GM21825 (cell line): Measurements from ENCODE around the gene MPDZ.

ENCODE experiments used
- ATAC-seq: cut with Tn5 transposase; IDR thresholded peaks from one replicate; pipeline ENCODE4 v1.9.1; 2021; ENCODE audit warnings: mild to moderate bottlenecking, moderate library complexity; ENCODE audit not compliant: unreplicated experiment

MPDZ gene

GRCh38 chr9:13142776-13143175, 136.7 kb downstream of the MPDZ start:
- no peak for ATAC-seq

- no peak for ATAC-seq
Observed at GRCh38 chr9:13141629-13142028, 137.9 kb downstream of the MPDZ start.

GRCh38 chr9:13140843-13141592, 138.5 kb downstream of the MPDZ start:
- no peak for ATAC-seq

- ATAC-seq: no peak
Observed at GRCh38 chr9:13139641-13140171, 139.8 kb downstream of the MPDZ start.

DNA sequence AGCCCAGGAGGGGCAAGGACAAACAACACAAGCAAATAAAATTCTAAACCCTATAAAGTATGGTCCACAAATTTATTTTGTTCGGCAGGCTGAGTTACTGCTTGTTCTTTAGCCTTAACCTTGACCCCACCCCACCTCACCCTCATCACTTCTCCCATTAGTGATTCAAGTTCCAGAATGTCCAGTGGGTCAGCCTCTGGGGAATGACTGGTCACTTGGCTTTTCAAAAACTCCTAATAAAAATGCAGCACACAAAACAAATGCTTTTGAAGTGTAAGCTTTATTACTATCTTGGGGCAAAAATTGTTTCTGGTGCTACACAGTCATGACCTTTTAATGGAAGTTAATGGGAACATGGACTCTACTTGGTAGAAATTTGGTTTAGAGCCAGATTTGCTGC, 142.1 kb downstream of the MPDZ start:
- no peak for ATAC-seq

DNA sequence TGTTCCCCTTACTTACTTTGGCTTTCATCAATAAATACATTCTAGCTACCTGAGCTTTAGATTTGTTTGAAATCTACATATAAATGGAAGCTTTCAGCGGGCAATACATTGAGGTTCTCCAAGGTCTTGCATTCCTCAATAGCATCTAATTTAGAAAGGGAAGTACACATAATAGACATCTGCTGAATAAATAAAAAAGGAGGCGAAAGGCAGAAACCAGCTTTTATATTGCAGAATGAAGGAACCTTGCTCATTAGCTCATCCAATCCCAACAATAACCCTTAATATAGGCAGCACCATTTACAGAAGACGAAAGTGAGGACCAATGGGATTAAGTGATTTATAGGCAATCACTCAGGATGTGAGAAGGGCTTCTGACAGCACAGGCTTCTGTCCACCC, 147.5 kb downstream of the MPDZ start:
- ATAC-seq: no peak

GRCh38 chr9:13131416-13131815, 148.1 kb downstream of the MPDZ start:
- ATAC-seq: no peak

DNA sequence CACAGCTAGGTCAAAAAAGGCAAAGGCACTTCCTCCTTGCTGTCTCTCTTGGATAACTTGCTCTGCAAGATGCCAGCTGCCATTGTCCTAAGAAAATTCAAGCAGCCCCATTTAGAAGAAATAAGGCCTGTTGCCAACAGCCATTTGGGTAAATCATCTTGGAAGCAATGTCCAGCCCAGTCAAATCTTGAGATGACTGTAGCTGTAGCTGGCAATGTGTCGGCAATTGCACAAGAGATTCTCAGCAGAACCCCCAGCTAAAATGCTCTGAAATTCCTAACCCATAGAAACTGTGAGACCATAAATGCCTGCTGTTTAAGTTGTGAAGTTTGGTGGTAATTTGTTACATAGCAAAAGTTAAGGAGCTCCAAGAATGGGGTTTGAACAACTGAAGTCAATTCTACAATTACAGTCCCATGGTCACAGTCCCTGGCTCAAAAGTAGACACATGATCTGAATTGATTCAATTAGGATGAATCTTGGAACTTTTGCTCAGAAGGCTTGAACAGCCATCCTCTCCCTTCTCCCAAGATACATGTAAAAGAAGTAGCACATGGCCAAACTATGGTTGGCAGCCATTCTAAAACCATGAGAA, 151.1 kb downstream of the MPDZ start:
- no peak for ATAC-seq

GRCh38 chr9:13127131-13127530, 152.4 kb downstream of the MPDZ start:
- ATAC-seq: no peak

DNA sequence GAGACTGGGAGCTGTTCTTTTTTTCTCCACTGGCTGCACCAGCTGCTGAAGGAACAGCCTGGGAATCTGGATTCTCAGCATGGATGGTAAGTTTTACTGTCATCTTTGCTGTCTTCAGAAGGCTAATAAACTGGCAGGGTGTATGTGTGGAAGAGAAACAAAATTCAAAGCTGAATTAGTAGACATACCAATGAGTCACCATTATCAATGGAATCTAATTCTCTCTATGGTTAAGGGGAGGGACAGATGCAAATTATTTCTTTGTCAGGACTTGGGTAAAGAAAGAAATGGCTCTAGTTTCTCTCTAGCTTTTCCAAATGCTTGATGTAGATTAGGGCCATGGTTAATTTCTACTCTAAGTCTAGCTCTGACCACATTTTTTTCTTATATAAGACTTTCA, 154.2 kb downstream of the MPDZ start:
- ATAC-seq: no peak

DNA sequence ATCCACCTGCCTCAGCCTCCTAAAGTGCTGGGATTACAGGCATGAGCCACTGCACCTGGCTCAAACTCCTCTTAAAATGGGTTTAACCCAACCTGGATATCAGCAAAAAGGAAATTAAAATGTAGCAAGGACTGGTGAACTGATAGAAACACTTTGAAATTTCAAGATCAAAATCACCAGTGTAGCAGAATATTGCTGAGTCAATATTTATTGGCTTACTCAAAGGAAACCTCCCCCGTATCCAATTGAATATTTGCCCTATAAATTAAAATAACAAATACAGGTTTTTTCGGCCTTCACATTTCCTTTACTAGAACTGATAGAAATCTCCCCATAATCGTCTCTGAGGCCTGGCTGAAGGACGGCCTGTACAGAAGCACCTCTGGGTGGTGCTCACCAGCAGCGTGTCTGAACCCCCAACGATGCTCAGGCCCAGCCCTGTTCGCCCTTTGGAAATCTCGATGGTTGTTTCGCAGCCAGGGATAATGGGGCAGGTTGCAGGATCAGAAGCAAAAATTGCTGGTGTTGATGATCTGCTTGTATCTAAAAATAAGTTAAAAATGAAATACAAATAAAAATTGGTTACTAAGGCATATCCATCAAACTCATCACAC, 156.6 kb downstream of the MPDZ start:
- ATAC-seq: no peak

DNA sequence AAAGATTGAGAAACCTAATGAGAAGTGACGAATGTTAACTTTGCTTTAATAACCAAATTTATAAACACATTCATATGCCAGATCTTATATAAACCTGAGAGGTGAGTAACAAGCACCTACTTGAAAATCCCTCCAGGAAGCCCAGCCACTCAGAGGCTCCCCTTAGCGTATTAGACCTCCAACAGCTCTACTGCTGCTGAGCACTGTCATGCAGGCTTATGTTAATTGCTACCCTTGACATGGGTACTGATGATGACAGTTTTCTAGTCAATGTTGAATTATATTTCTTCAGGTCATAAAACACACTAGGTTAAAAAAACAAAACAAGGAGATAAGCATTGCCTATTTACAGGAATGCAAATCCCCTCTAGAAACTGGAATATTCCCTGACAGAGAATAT, 161.2 kb downstream of the MPDZ start:
- ATAC-seq: no peak

- ATAC-seq: no peak
Observed at GRCh38 chr9:13116292-13116691, 163.2 kb downstream of the MPDZ start.

GRCh38 chr9:13113751-13114150, 165.7 kb downstream of the MPDZ start:
- ATAC-seq: no peak

GRCh38 chr9:13113216-13113615, 166.3 kb downstream of the MPDZ start:
- ATAC-seq: no peak

DNA sequence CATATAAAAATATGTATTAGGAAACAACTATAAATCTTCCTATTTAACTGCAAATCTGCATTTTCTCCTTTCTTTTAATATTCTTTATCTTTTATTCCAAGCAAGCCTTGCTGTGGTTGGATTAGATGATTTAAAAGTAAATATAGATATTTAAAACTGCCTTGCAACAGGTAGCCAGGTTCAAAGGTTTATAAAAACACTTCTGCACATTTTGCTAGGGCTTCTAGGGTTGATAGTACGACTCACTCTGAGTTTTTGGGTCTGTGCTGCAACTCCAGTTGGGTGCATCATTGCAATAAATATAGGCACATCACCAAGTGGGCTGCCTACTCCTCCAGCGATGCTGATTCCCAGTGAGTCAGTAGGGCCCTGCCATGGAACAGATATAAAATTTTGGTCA, 167.7 kb downstream of the MPDZ start:
- no peak for ATAC-seq

DNA sequence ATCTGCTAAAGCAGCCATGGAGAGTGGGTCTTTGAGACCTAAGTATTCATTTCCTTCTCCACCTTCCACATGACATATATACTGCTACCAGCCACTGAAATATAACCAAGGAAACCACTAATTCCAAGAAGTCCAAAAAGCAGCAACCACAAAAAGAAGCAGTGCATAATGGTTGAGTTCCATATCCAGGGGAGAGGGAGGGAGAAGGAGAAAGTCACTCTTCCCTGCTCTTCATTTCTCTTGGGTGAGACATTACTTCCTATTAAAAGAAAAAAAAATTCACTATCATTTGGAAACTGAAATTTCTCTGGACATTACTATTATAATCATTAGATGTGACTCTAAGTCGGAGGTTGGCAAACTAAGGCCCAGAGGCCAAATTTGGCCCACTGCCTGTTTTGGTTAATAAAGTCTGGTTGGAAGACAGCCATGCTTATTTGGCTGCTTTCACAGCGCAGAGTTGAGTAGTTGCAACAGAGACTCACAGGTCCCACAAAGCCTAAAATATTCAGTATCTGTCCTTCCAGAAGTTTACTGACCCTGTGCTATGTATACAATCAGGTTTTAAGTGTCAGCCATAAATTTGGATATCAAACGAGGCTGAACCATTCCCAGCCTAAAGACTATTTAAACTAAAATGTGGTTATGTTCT, 168.6 kb downstream of the MPDZ start:
- ATAC-seq: no peak

- no peak for ATAC-seq
Observed at GRCh38 chr9:13109781-13110180, 169.7 kb downstream of the MPDZ start.

DNA sequence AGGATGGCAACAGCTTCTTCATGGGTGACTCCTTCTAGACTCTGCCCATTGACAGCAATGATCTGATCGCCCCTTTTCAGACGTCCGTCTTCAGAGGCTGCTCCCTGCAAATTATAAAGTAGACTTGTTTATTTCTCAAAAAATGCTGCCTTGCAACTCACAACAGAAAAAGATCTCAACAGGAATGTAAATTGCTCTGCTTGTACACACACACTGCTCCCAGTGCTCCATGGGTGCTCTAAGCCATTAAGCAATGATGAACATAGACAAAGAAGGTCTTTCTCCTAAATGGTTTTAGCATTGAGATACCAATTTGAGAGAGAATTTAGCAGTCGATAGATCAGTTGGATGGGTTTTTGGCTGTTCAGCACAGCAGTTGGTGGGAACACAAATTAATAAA, 172.5 kb downstream of the MPDZ start:
- no peak for ATAC-seq

DNA sequence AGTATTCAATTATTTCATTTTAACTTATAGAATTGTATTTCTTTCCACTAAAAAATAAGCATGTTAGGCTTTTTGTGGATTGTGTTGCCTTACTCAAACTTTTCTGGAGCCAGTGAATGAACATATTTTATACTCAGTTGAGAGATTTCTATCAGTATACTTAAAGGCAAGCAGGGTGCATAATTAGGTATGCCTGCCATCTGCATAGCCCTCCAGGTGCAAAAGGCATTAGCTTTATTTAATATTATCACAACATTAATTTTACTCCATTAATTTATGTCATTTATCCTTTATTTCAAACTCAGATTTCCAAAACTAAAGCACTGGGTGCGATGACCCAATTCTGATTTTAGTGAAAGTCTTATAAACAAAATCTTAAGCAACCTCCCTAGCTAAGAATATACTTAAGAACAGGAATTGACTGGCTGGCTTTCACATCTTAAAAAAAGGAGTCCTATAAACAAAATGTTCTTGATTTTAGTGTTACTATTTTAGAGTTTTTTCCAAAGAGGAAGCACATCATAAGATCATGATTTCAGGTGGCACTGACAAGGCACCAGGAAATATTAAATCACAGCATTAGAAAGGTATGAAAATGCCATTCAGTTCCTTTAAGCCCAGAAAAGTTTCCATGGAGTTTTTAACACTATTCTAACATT, 178.4 kb downstream of the MPDZ start:
- ATAC-seq: no peak

GRCh38 chr9:13095056-13095455, 184.4 kb downstream of the MPDZ start:
- ATAC-seq: no peak
